Stimulated activated naive CD4-positive, alpha-beta T cell (primary cell): ENCODE data around the gene PARVA.
A peak's percentile ranks its signal among the peaks of the same experiment; 100 is the strongest.
"Not testable (repeated sequence)": the region's sequence is repeated elsewhere in the genome, so short reads cannot be mapped to it uniquely, and the experiment has no call there.

Source experiments
- DNase-seq, 6 experiments: peaks; one replicate each; lab custom pipeline; 2025; lab: John Stamatoyannopoulos, UW

The PARVA gene

GRCh38 chr11:12377106-12377823, at the start of gene PARVA:
Gene PARVA, plus strand, starts transcription at chr11:12377571. Its CDS starts 77 bp downstream, at chr11:12377648.
- DNase-seq, result peak in 2 of 6 experiments; percentile 19 to 41

DNA sequence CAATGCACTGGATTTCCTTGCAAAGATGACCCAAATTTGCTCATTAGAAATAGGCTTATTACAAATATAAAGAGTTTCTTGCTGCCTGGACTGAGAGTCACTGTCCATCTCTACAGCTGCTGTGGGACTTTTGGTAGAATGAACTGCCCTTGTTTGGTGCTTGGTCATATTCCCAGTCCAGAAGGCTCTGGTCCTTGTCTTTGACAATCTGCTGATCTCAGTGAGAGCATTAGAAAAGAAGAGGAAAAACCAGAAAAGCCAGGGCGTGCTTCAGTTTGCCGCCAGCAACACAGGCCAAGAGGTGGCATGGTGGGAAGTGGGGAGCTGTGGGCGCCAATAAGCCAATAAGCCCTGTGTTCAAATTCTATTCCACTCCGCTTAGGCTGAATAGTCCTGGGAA, 48.2 kb upstream of the PARVA start:
- no peak for DNase-seq

DNA sequence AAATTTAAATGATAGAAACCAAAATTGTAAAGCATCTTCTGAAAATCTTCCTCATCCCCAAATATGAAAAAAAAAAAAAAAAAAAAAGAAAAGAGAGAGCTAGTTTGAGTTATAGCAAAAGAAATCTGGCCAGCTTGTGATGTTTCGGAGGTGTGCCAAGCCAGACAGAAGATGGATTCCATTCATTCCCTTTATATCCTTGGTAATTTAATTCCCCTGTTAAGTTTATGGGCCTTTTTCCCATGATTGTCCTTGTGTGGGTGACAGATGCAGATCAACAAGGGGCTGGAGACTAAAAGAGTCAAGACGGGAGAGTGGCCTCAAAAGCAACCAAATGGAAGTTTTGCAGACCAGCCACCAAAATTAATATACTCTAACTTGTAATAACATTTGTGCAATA, 47.6 kb upstream of the PARVA start:
- no peak for DNase-seq

- DNase-seq, result no peak
Measured at GRCh38 chr11:12330485-12331231, 46.7 kb upstream of the PARVA start.

DNA sequence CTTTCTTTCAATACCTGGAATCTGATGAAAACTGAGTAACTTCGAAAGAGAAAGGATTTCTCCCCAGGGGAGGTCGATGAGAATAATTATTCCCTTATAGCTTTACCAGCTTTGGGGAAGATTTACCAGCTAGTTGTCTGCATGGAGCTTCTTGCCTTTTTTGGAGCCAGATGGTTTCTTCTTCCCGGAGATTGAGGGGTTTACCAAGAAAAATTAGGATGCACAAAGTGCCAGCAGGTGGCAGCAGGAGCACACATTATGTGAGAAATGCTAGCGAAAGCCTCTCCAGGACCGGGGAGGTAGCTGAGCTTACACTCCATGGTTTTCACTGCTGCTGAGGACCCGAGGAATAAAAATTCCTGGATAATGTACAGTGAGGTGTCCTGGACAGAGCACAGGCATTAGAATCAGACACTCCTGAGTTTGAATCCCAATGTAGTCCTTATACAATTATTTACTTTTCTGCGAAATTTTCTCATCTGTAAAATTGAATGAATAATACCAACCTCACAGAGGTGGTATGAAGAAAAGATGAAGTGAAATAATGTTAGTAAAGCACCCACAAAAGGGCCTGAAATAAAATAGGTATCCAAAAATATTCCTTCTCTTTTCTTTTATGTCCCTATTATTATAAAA, 46.0 kb upstream of the PARVA start:
- DNase-seq, result peak; percentile 39 to 78 (median 65)

- no peak for DNase-seq
Measured at GRCh38 chr11:12343526-12343925, 33.8 kb upstream of the PARVA start.

DNA sequence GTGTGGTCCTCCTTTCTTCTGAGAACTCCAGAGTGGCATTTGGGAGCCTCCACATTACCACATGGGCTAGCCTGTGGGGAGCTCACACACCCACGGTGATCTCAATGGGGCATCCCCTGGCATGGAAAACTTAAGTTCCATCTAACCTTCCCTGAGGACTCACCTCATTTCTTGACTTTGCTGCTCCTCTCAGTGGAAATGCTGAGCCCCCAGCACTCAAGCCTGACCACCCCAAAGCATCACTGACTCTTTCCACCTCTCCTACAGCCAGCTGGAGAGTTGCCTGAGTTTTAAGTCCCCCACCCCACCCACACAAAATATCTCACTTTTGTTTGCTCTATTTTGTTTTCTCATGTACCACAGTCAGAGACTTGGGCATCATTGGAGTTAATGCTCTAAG, 23.8 kb upstream of the PARVA start:
- no peak for DNase-seq

- DNase-seq, result no peak
Measured at GRCh38 chr11:12354750-12355545, 22.4 kb upstream of the PARVA start.

DNA sequence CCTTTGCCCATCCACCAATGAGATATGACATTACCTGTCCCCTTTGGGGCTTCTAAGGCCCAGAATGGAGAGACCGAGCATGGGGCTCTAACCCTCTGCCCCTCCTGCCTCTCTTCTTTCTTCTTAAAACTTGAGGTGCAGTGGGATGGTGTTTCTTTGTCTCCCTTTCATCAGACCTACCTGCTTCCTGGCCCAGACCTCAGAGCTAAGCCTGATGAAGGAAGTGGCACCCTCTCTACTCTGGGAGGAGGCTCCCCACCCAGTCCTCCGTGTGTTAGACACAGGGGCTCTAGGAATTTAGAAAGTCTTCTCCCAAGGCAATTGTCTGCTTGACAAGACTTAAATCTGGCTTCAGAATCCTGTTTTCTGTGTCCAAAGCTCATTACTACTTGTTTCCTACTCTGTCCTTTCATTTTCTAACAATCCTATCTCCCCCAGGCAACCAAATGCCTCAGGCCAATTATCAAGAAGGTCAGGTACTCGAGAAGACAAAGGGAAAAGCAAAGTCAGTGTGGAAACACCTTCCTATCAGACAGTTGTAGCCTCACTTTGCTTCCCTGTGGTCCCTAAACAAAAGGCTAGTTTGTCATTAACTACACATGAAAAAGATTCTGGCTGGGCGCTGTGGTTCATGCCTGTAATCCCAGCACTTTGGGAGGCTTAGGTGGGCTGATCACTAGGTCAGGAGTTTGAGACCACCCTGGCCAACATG, 20.3 kb upstream of the PARVA start:
- peak in 2 of 6 experiments; percentile 25 to 46 for DNase-seq

DNA sequence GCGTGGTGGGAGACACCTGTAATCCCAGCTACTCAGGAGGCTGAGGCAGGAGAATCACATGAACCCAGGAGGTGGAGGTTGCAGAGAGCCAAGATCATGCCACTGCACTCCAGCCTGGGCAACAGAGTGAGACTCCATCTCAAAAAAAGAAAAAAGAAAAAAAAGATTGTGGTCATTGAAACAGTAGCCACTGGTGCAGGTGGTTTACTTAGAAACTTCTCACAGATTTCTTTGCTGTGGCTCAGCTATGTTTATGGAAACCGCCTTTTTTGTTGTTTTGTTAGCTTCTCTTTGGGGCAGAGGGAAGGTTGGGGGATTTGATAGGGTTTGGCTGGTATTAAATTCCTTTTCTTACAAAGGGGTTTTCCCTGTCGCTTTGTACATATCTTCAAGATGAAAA, 19.7 kb upstream of the PARVA start:
- DNase-seq, result not testable (repeated sequence)

GRCh38 chr11:12358302-12359188, 18.8 kb upstream of the PARVA start:
- DNase-seq, result no peak

DNA sequence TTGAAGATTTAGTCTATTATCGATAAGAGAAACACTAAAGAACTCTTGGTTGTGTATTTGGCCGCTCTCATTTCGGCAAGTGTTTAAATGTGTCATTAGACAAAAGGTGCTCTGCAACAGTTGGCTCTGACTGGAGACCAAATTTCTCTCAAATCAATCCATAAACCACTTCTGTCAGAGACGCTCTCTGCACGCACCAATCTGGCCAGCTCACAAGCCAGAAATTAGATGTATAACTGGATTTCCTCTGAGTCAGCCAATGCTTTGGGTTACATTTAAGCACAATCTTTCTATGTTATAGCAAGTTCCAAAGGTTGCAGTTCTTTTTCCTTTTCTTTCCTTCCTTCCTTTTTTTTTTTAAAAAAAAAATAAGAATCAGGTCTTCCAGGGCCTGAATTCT, 17.6 kb upstream of the PARVA start:
- DNase-seq, result no peak

GRCh38 chr11:12361682-12362081, 15.7 kb upstream of the PARVA start:
- DNase-seq, result no peak

DNA sequence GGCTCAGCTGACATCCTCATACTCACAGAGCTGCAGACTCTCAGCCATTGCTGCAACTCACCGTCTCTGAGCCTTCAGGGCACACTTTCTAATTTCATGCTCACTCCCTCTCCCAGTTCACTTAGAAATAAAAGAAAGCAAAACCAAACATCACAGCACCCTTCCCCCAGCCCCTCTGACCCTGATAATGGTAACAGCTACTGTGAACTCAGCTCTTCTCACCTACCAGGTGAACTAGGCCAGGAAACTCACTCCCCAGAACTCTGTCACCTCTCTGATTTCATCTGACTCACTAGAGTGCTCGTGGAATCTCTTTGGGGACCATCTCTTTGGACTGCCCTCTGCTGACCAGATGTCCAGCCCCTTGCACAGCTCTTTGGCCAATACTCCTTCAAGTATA, 14.5 kb upstream of the PARVA start:
- DNase-seq, result peak in 2 of 6 experiments; percentile 7 to 11

DNA sequence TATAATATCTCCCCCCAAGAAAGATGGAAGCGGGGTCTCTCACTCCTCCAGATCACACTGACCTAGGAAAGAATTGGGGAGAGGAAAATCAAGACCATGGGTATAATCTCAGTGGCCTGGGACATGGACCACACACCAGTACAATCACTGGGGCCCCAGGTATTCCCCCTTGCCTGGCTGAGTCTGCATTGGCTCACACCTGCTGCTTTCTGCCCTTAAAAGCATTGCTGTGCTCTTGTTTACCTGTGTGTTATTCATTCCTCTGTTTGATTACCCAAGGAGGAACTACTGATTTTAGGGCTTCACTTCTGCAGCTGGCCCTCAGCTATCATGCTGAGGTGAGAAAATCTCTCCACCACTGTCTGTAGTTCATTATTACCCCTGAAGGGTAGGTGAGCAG, 14.0 kb upstream of the PARVA start:
- DNase-seq, result no peak

DNA sequence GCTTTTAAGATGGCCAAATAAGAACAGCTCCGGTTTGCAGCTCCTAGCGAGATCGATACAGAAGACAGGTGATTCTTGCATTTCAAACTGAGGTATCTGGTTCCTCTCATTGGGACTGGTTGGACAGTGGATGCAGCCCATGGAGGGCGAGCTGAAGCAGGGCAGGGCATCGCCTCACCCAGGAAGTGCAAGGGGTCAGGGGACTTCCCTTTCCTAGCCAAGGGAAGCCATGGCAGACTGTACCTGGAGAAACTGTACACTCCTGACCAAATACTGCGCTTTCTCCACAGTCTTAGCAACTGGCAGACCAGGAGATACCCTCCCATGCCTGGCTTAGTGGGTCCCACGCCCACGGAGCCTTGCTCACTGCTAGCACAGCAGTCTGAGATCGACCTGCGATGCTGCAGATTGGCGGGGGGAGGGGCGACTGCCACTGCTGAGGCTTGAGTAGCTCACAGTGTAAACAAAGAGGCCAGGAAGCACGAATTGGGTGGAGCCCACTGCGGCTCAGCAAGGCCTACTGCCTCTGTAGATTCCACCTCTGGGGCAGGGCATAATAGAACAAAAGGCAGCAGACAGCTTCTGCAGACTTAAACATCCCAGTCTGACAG, 11.3 kb upstream of the PARVA start:
- peak; percentile 10 to 76 (median 62) for DNase-seq

- not testable (repeated sequence) for DNase-seq
Measured at GRCh38 chr11:12367057-12367456, 10.3 kb upstream of the PARVA start.

DNA sequence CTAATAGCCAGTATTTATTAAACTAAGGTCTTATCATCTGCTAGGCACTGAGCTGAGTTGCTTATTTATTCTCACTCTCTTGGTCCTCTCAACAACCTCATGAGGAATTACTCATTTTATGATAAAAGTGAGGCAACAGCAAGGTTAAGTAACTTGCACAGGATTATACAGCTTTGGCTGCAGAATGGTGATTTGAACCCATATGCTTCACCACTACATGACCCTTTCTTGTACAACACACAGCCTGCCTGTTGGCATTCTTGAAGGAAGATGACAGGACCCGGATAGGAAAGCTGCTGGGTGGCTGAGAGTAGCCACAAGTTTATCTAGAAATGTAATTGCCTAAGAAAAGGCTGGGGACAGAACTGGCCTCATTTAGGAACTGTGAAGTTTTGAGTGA, 5.3 kb upstream of the PARVA start:
- no peak for DNase-seq

DNA sequence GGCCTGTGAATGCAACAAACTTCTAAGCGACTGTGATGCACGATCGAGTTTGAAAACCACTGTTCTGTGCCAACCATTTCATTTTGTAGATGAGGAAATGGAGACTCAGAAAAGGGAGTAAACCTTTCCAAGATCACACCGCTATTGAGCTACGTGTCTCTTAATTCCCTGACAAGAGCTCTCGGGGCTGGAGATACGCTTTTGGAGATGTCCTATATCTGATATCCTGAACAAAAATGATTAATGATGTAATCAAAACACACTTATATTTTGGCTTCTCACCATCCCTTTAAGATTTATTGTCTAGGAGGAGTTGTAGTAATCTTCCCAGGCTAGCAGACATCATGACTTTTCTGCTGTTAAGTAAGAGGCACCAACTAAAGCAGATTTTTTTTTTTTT, 1.7 kb upstream of the PARVA start:
- DNase-seq, result no peak
